ENCODE data around the gene FAM240A. TPM values are rescaled to one million over a fixed set of nuclear protein-coding genes. Genes with fewer than 3 reads are reported as not detected.

Gene FAM240A
- total and polyA plus RNA-seq, 4 donors = not detected

DNA sequence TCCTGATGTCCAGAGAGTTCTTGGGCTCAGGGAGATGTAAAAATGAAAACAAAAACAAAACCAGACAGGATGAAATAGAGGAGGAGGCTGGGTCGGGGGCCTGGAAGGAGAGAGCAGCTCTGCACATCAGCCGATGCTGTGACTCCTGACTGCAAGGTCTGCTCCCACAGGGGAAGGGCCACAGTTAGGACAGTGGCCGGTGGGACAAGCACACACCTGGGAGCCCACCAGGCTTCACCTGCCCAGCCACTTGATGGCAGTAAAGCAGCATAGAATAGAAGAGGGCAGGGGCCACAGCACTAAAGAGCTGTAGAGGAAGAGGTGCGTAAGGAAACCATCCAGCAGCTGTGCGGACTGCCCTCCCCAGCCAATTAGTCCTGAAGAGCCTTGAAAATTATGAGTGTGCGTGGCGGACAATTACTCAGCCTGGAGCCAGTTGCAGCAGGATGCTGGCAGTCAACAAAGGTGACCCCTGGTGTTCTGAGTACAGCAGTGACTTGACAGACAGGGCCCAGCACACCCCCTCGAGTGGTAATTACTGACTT is 51.3 kb downstream of the FAM240A start:
- Histone ChIP-seq H3K9ac (ENCODE audit: low read depth in 1 of 2, low read length in 2 of 2) (no peak overlapping the region), H3K9me3 (ENCODE audit: control insufficient read depth in 4 of 4, low read length in 3 of 4) (no peaks in the 10 kb centered on the region), H3K27ac (ENCODE audit: low read depth in 1 of 2, low read length in 2 of 2) (no peak overlapping the region), H3K4me1 (ENCODE audit: control insufficient read depth in 4 of 4, insufficient read depth in 4 of 4, low read length in 3 of 4) (peaks cover 5 to 37% (median 29%) of the 10 kb centered on the region in 4 donors), H3K4me3 (ENCODE audit: low read depth in 1 of 3, low read length in 3 of 3) (no peak overlapping the region), H3K36me3 (ENCODE audit: control insufficient read depth in 4 of 4, insufficient read depth in 3 of 4, low read depth in 1 of 4, low read length in 3 of 4) (no peaks in the 10 kb centered on the region), H3K27me3 (ENCODE audit: control insufficient read depth in 4 of 4, insufficient read depth in 4 of 4, low read length in 3 of 4) (no peaks in the 10 kb centered on the region)
- WGBS = 74% methylated on average over 8 of the region's 8 CpGs
- TF ChIP-seq, protein P1, sequence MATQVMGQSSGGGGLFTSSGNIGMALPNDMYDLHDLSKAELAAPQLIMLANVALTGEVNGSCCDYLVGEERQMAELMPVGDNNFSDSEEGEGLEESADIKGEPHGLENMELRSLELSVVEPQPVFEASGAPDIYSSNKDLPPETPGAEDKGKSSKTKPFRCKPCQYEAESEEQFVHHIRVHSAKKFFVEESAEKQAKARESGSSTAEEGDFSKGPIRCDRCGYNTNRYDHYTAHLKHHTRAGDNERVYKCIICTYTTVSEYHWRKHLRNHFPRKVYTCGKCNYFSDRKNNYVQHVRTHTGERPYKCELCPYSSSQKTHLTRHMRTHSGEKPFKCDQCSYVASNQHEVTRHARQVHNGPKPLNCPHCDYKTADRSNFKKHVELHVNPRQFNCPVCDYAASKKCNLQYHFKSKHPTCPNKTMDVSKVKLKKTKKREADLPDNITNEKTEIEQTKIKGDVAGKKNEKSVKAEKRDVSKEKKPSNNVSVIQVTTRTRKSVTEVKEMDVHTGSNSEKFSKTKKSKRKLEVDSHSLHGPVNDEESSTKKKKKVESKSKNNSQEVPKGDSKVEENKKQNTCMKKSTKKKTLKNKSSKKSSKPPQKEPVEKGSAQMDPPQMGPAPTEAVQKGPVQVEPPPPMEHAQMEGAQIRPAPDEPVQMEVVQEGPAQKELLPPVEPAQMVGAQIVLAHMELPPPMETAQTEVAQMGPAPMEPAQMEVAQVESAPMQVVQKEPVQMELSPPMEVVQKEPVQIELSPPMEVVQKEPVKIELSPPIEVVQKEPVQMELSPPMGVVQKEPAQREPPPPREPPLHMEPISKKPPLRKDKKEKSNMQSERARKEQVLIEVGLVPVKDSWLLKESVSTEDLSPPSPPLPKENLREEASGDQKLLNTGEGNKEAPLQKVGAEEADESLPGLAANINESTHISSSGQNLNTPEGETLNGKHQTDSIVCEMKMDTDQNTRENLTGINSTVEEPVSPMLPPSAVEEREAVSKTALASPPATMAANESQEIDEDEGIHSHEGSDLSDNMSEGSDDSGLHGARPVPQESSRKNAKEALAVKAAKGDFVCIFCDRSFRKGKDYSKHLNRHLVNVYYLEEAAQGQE (IDR thresholded peaks at IDR 0.05) = no peak
- TF ChIP-seq RAD21 (IDR thresholded peaks at IDR 0.05) (peak; percentile 48 to 54), HNF4G (IDR thresholded peaks at IDR 0.05) (no peak), GABPA (IDR thresholded peaks at IDR 0.05 in 1 of 2, conservative IDR thresholded peaks at IDR 0.05 in 1 of 2) (no peak), TAF1 (conservative IDR thresholded peaks at IDR 0.05) (no peak), FOXA1 (IDR thresholded peaks at IDR 0.05) (no peak), NR2F2 (IDR thresholded peaks at IDR 0.05) (no peak), FOXA2 (IDR thresholded peaks at IDR 0.05) (no peak), SP1 (IDR thresholded peaks at IDR 0.05) (no peak), EGR1 (IDR thresholded peaks at IDR 0.05; ENCODE audit: low read depth in 2 of 2) (no peak), YY1 (IDR thresholded peaks at IDR 0.05) (no peak)
- TF ChIP-seq, protein P2, sequence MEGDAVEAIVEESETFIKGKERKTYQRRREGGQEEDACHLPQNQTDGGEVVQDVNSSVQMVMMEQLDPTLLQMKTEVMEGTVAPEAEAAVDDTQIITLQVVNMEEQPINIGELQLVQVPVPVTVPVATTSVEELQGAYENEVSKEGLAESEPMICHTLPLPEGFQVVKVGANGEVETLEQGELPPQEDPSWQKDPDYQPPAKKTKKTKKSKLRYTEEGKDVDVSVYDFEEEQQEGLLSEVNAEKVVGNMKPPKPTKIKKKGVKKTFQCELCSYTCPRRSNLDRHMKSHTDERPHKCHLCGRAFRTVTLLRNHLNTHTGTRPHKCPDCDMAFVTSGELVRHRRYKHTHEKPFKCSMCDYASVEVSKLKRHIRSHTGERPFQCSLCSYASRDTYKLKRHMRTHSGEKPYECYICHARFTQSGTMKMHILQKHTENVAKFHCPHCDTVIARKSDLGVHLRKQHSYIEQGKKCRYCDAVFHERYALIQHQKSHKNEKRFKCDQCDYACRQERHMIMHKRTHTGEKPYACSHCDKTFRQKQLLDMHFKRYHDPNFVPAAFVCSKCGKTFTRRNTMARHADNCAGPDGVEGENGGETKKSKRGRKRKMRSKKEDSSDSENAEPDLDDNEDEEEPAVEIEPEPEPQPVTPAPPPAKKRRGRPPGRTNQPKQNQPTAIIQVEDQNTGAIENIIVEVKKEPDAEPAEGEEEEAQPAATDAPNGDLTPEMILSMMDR (IDR thresholded peaks at IDR 0.05; ENCODE audit: low read depth, low read length, missing input control) = peak; percentile 14
- TF ChIP-seq, protein P3, sequence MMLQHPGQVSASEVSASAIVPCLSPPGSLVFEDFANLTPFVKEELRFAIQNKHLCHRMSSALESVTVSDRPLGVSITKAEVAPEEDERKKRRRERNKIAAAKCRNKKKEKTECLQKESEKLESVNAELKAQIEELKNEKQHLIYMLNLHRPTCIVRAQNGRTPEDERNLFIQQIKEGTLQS (IDR thresholded peaks at IDR 0.05) = no peak
- no peak for DNase-seq (ENCODE audit: low spot score)

DNA sequence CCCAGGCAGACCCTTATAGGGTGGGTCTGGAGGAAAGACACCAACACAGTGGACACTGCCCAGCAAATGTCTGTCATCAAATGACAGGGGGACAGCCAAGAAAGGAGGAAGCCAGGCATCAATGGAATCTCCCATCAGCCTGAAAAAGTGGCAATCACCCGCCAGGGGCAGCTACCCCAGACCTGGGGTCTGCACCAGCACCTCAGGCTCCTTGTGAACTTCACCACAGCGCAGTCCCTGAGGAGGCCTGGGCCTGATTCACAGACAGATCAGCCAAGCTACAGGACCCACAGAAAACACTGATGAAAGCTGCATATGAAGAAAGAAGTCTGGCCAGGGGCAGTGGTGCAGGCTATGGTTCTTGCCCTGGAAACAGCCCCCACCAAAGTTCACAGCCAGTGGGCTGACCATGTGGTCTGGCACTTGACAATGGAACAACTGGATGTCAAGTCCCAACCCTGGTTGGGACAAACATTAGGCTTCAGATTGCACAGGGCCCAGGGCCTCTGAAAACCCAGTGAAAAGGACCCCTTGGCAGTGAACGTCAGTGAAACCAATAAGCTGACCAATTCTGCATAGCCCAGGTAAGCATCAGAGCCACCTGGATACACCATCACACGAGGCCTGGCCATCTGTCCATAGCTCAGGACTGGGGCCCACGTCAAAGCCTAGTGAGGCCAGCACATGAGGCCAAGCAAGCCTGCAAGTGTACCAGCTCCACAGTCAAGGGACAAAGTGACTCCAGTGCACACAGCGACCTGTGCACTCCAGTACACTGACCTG is 52.1 kb downstream of the FAM240A start:
- Histone ChIP-seq H3K9me3 (ENCODE audit: control insufficient read depth in 4 of 4, low read length in 3 of 4) (no peaks in the 10 kb centered on the region), H3K36me3 (ENCODE audit: control insufficient read depth in 4 of 4, insufficient read depth in 3 of 4, low read depth in 1 of 4, low read length in 3 of 4) (no peaks in the 10 kb centered on the region), H3K9ac (ENCODE audit: low read depth in 1 of 2, low read length in 2 of 2) (no peak overlapping the region), H3K4me3 (ENCODE audit: low read depth in 1 of 3, low read length in 3 of 3) (no peak overlapping the region), H3K27ac (ENCODE audit: low read depth in 1 of 2, low read length in 2 of 2) (no peak overlapping the region), H3K4me1 (ENCODE audit: control insufficient read depth in 4 of 4, insufficient read depth in 4 of 4, low read length in 3 of 4) (peaks cover 5 to 37% (median 29%) of the 10 kb centered on the region in 4 donors), H3K27me3 (ENCODE audit: control insufficient read depth in 4 of 4, insufficient read depth in 4 of 4, low read length in 3 of 4) (no peaks in the 10 kb centered on the region)
- TF ChIP-seq RXRA (IDR thresholded peaks at IDR 0.05) = no peak
- no peak for TF ChIP-seq HNF4A (conservative IDR thresholded peaks at IDR 0.05)
- no peak for TF ChIP-seq GABPA (IDR thresholded peaks at IDR 0.05 in 1 of 2, conservative IDR thresholded peaks at IDR 0.05 in 1 of 2)
- TF ChIP-seq EGR1 (IDR thresholded peaks at IDR 0.05; ENCODE audit: low read depth in 2 of 2) = no peak
- TF ChIP-seq, protein P2 (IDR thresholded peaks at IDR 0.05; ENCODE audit: low read depth, low read length, missing input control) = no peak
- TF ChIP-seq SP1 (IDR thresholded peaks at IDR 0.05) = no peak
- no peak for TF ChIP-seq RAD21 (IDR thresholded peaks at IDR 0.05)
- TF ChIP-seq JUND (IDR thresholded peaks at IDR 0.05) = no peak
- no peak for TF ChIP-seq NR2F2 (IDR thresholded peaks at IDR 0.05)
- TF ChIP-seq, protein P4, sequence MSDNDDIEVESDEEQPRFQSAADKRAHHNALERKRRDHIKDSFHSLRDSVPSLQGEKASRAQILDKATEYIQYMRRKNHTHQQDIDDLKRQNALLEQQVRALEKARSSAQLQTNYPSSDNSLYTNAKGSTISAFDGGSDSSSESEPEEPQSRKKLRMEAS (IDR thresholded peaks at IDR 0.05) = no peak
- TF ChIP-seq FOXA2 (IDR thresholded peaks at IDR 0.05) = no peak
- no peak for TF ChIP-seq YY1 (IDR thresholded peaks at IDR 0.05)
- no peak for TF ChIP-seq TAF1 (conservative IDR thresholded peaks at IDR 0.05)
- TF ChIP-seq FOXA1 (IDR thresholded peaks at IDR 0.05) = no peak
- TF ChIP-seq, protein P5, sequence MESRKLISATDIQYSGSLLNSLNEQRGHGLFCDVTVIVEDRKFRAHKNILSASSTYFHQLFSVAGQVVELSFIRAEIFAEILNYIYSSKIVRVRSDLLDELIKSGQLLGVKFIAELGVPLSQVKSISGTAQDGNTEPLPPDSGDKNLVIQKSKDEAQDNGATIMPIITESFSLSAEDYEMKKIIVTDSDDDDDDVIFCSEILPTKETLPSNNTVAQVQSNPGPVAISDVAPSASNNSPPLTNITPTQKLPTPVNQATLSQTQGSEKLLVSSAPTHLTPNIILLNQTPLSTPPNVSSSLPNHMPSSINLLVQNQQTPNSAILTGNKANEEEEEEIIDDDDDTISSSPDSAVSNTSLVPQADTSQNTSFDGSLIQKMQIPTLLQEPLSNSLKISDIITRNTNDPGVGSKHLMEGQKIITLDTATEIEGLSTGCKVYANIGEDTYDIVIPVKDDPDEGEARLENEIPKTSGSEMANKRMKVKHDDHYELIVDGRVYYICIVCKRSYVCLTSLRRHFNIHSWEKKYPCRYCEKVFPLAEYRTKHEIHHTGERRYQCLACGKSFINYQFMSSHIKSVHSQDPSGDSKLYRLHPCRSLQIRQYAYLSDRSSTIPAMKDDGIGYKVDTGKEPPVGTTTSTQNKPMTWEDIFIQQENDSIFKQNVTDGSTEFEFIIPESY (IDR thresholded peaks at IDR 0.05) = no peak
- TF ChIP-seq, protein P3 (IDR thresholded peaks at IDR 0.05) = no peak
- TF ChIP-seq HNF4G (IDR thresholded peaks at IDR 0.05) = no peak
- 89% methylated on average over 6 of the region's 6 CpGs for WGBS
- DNase-seq (ENCODE audit: low spot score) = no peak
